ENCODE results near the gene TRIP6. TPM values are rescaled to one million over a fixed set of nuclear protein-coding genes. Genes with fewer than 3 reads are reported as not detected.

Gene TRIP6
- total RNA-seq, 1 experiment from 2014 or later: 23.5 TPM

DNA sequence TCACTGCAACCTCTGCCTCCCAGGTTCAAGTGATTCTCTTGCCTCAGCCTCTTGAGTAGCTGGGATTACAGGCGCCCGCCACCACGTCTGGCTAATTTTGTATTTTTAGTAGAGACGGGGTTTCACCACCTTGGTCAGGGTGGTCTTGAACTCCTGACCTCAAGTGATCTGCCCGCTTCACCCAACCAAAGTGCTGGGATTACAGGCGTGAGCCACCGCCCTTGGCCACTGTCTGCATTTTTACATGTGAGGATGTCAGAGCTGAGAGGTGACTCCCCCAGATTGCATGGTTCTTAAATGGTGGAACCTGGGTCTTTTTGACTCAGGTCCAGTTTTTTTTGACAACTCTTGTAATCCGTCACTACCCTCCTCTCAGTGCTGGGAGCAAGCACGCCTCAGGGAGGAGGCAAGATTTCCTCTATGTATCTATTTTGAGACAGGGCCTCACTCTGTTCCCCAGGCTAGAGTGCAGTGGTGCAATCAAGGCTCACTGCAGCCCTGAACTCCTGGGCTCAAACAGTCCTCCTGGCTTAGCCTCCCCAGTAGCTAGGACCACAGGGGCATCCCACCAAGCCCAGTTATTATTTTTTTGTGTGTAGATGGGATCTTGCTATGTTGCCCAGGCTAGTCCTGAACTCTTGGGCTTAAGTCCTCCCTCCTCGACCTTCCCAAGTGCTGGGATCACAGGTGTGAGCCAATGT, 6.6 kb downstream of the TRIP6 start:
- DNase-seq (ENCODE audit: low spot score): no peak

DNA sequence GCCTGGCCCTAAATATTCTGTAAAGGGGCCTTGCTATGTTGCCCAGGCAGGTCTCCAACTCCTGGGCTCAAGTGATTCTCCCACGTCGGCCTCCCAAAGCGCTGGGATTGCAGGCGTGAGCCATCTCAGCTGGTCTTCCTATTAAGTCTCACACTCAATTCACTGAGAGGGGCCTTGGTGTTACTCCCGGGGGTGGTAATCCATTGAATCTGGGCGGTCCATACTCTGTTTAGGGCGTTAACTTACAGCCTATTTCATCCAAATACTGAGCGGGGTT, 7.1 kb downstream of the TRIP6 start:
- DNase-seq (ENCODE audit: low spot score): no peak

DNA sequence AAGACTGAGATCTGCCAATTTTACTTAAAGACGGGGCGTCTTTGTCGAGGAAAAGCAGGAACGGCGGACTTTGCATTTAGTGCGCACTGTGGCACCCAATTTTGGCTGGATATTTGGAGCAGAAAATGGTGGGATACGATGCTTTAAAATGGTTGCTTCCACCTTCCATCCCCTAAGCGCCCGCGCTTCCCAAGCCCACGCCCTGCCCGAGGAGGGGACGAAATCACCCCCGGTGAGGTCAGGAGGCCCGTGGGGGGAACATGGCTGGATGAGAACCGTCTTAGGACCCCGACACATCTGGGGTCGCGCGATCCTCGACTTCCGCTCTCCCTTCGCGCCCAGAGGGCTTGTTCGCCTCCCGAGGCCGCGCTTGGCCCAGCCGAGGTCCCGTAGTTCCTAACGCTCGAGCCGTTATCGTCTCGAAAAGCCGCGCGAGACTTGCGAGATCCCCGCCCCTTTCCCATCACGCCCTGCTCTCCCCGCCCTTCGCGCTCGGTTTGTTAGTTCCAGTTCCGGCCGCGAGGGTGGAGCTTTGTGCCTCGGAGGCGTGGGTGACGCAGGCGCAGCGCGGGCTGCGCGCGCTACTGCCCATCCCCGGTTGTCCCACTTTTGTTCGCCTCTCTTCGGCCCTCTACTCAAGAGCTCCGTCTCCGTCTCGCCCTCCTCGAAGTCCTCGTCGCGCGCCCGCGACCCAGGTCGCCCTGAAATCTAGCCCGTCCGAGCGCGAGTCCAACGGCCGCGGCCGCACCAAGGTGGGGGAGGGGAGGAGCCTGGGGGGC, 7.6 kb downstream of the TRIP6 start, which contains the start of gene SRRT:
SRRT (plus strand) TSS at position 527 of the 779 bp plus-strand sequence. CDS start 488 bp downstream, outside the sequence.
- DNase-seq (ENCODE audit: low spot score): peak; percentile 99

DNA sequence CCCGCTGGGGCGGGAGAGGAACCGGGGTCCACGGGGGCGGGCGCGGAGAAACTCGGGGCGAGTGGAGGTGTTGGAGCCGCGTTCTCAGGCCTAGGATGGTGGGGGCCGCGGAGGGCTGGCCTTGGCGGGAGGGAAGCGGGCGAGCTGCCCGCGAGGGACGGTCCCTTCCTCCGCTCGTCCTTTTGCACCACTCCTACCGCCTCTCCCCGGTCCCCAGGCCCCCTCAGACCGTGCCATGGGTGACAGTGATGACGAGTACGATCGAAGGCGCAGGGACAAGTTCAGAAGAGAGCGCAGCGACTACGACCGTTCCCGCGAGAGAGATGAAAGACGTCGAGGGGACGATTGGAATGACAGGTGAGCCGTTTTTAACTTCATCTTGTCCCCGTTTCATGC, 8.2 kb downstream of the TRIP6 start:
- DNase-seq (ENCODE audit: low spot score): peak; percentile 55

DNA sequence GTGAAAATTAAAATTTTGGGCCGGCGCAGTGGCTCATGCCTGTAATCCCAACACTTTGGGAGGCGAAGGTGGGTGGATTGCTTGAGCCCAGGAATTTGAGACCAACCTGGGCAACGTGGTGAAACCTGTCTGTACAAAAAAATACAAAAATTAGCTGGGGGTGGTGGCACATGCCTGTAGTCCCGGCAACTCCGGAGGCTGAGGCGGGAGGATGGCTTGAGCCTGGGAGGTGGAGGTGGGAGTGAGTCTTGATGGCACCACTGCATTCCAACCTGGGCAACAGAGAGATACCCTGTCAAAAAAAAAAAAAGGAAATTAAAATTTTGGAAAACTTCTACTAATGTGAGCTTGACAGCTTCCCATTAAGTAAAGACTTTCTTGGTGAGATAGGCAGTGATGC, 10.8 kb downstream of the TRIP6 start:
- DNase-seq (ENCODE audit: low spot score): no peak

DNA sequence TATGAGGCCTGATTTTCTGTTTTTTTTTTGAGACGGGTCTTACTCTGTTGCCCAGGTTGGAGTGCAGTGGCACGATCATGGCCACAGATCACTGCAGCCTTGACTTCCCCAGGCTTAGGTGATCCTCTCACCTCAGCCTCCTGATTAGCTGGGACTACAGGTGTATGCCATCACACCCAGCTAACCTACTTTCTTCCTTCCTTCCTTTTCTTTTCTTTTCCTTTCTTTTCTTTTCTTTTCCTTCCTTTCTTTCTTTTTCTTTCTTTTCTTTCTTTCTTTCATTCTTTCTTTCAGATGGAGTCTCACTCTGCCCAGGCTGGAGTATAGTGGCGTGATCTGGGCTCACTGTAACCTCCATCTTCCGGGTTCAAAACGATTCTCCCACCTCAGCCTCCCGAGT, 11.5 kb downstream of the TRIP6 start:
- DNase-seq (ENCODE audit: low spot score): no peak

DNA sequence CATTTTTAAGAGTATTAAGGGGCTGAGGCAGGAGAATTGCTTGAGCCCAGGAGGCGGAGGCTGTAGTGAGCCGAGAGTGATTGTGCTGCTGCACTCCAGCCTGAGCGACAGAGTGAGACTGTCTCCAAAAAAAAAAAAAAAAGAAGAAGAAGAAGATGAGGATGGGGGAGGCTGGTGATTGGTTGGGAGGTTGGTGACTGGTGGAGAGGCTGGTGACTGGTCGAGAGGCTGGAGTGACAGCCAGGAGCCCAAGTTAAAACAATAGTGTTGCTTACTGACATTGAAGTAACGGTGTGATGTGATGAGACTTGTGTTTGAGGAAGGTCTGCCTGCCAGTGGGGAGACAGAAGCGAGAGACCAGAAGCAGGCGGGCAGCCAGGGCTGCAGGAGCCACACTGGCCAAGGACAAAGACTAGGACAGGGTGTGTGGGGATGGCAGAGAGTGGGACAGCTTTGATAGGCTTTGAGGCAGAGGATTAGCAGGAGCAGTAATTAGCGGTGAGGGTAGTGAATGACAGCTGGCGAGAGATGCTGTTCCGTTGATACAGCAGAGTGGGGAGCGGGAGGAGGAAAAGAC, 12.6 kb downstream of the TRIP6 start:
- DNase-seq (ENCODE audit: low spot score): no peak

DNA sequence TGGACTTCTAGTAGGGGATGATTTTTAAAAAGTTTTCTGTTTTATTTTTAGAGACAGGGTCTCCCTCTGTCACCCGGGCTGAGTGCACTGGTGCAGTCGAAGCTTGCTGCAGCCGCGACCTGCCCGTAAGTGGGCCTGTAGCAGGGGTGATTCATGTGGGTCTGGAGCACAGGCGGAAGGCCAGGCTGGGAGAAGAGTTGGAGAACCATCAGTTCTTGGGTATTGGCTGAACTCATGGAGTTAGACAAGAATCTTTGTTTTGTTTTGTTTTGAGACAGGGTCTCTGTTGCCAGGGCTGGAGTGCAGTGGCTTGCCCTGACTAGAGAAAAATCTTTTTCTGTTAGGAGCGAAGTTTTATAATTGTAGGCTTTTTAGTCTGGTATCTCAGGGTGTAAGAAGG, 13.5 kb downstream of the TRIP6 start:
- DNase-seq (ENCODE audit: low spot score): no peak

DNA sequence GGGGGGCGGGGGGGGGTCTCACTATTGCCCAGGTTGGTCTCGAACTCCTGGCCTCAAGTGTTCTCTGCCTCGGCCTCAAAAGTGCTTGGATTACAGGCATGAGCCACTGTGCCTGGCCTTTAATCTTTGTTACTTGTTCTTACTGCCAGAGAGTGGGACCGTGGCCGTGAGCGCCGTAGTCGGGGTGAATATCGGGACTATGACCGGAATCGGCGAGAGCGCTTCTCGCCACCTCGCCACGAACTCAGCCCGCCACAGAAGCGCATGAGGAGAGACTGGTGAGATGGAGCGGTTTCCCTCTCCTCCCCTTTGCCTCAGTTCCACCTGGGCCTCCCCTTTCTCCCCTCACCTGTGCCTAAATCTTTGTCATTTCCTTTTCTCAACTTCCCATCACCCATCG, 13.9 kb downstream of the TRIP6 start:
- DNase-seq (ENCODE audit: low spot score): no peak

DNA sequence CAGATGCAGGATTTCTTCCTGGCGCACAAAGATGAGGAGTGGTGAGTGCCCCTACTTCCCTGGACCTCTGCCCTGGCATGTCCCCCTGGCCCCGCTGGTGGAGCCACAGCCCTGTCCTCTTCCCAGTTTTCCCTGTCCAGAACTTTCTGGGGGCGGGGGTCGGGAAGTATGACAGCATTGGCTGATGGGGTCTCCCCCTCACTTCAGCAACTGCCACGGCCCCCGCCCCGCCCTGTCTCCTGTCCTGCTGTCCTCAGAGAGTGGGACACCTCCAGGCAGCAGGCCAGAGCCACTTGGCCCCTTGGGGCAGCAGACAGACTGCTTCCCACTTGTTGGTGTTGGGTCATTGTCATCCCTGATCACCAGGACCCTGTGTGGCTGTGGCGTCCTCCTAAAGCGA, 15.0 kb downstream of the TRIP6 start:
- DNase-seq (ENCODE audit: low spot score): no peak

DNA sequence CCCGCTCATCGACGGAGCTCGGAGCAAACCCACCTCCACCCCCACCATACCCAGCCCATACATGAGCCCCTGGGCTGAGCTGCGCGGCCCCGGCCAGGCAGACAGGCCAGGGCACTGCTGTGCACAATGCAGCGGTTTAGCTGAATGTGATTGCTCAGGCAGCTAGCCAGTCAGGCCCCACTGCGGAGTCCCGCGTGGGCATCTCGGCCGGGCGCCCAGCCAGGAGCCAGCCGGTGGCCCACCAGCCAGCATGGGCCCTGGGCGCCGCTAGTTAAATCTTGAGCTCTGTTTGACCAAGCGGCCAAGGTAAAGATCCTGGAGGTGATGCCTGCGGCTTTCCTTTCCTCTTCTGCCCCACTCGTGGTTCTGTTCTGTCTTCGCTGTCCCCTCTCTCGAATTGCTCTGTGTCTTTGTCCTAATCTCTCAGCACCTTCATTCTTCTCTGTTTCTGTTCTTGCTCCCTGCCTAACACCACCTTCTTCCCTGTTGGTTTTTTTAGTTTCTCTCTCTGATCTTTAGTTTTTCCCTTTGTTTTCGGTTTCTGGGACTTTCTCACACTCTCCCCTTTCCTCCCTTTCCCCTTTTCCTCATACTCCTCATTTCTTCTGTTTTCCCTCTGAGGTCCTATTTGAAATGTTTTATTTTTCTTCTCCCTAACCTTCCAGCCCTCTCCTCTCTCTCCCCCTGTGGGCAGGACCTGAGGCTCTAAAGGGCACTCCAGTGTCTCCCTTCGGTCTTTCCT, 15.8 kb downstream of the TRIP6 start:
- no peak for DNase-seq (ENCODE audit: low spot score)

DNA sequence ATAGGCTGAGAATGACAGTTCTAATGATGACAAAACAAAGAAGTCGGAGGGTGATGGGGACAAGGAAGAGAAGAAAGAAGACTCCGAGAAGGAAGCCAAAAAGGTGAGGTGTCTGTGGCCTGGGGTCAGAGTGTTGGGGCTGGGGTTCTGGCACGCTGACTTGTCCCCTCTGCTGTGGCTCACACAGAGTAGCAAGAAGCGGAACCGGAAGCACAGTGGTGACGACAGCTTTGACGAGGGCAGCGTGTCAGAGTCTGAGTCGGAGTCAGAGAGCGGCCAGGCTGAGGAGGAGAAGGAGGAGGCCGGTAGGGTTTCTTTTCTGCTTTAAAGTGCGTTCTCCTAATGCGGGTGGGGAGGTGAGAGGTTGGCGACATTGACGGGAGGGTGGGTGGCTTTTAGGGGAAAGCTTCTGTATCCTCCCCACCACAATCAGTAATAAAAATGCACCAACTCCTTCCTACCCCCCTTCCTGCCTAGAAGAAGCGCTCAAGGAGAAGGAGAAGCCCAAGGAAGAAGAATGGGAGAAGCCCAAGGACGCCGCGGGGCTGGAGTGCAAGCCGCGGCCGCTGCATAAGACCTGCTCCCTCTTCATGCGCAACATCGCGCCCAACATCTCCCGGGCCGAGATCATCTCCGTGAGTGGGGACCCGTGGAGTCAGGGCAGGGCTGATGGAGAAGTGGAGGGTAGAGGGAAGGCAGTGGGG, 17.7 kb downstream of the TRIP6 start:
- DNase-seq (ENCODE audit: low spot score): no peak

DNA sequence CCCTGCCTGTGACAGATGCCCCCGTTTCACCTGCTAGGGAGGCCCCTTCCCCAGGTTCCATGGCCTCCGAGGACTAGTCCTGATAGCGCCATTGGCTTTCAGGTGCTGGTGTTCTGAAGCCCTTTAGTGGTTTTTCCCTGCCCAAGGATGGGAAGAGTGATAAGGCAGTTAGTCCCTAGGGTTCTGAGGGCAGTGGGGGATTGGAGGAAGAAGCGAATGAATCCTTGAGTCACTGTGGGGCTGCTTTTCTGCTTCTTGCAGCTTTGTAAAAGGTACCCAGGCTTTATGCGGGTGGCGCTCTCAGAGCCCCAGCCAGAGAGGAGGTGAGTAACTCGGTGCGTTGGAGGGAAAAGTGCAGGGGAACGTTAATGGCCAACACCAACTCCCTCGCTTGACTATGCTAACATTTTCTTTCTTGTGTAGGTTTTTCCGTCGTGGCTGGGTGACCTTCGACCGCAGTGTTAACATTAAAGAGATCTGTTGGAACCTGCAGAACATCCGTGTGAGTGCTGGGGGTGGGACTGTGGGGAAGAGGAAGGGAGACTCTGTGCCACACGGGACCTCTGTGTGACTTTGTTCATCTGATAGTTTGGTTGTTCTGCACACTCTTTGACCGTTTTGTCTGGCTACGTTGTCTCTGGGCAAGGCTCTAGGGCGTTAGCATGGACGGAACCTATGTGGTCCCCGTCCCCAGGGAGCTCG, 18.4 kb downstream of the TRIP6 start:
- no peak for DNase-seq (ENCODE audit: low spot score)

DNA sequence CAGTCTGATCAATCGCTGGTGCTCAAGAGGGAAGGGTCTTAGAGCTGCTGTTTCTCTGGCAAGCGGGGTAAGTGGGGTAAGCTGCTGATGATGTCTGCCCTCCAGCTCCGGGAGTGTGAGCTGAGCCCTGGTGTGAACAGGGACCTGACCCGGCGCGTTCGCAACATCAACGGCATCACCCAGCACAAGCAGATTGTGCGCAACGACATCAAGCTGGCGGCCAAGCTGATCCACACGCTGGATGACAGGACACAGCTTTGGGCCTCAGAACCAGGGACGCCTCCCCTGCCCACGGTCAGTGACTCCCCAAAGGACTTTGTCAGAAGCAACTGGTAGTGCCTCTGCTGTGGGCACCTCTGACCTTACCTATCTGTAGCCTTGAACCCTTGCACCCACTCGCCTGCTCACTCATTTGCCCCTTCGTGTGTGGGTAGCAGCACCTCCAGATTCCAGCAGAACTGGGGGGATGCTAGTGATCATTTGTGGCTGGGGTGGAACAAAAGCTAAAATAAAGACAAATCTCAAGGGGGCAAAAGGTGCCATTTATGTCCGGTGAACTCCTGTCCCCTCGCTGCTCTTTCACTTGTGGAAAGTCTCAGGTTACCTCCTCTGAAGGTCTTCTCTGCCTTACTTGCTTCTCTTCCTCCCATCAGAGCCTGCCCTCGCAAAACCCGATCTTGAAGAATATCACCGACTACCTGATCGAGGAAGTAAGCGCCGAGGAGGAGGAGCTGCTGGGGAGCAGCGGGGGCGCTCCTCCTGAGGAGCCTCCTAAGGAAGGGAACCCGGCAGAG, 19.2 kb downstream of the TRIP6 start:
- no peak for DNase-seq (ENCODE audit: low spot score)

DNA sequence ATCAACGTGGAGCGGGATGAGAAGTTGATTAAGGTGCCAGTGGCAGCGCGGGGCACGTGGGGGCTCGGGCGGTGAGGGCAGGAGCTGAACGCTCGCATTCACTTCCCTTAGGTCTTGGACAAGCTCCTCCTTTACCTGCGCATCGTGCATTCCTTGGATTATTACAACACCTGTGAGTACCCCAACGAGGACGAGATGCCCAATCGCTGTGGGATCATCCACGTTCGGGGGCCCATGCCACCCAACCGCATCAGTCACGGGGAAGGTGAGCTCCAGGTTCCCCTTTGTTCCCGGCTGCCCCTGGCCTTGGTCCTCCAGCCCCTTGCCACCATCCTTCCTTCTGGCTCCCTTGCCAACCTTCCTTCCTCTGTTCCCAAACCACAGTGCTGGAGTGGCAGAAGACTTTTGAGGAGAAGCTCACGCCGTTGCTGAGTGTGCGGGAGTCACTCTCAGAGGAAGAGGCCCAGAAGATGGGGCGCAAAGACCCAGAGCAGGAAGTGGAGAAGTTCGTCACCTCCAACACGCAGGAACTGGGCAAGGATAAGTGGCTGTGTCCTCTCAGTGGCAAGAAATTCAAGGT, 19.8 kb downstream of the TRIP6 start:
- no peak for DNase-seq (ENCODE audit: low spot score)

DNA sequence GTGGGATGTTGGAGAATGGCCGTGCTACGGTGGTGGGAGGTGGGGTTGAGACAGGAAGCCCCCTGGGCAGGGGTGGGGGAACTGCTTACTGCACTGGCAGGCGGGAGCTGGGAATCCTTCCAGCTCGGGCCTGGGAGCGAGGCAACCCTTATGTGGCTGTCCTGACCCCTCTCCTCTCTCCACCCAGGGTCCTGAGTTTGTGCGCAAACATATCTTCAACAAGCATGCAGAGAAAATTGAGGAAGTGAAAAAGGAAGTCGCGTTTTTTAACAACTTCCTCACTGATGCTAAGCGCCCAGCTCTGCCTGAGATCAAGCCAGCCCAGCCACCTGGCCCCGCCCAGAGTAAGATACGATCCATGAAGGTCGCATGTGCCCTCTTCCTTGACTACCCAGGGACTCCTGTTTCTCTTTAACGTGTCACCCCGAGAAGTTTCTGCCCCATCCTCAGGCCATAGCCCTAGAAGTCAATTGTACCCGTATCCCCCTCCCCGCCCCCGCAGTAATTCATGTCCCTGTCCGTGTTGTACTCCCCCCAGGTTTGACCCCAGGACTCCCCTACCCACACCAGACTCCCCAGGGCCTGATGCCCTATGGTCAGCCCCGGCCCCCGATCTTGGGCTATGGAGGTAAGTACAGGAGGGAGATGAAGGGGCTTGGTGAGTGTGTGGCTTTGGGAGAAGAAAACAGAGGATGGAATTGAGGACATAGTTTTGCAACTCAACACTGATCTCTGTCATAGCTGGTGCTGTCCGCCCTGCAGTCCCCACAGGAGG, 20.5 kb downstream of the TRIP6 start:
- DNase-seq (ENCODE audit: low spot score): peak; percentile 45

DNA sequence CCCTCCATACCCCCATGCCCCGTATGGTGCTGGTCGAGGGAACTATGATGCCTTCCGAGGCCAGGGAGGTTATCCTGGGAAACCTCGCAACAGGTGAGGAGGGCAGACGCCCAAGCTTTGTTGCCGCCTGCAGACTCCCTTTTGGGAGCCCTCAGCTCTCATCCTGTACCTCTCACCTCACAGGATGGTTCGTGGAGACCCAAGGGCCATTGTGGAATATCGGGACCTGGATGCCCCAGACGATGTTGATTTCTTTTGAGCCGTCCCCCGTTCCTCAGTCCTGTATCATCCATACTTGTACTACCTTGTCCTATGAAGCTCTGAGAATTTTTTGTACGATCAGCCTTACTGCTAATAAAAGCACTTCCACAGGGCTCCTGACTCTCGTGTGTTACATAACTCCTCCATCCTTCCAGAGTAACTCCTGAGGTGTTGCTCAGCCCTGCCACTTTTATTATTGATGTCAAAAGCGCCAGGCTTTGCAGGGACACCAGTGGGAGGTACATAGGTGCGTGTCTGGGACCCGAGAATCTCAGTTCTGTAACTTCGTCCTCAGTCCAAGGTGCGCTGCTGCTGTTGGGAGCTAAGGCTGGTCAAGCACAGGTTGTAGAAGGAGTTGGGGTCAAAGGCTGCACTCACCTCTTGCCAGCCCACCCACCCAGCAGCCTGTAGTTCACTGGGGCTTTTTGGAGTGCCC, 21.3 kb downstream of the TRIP6 start:
- peak; percentile 36 for DNase-seq (ENCODE audit: low spot score)

DNA sequence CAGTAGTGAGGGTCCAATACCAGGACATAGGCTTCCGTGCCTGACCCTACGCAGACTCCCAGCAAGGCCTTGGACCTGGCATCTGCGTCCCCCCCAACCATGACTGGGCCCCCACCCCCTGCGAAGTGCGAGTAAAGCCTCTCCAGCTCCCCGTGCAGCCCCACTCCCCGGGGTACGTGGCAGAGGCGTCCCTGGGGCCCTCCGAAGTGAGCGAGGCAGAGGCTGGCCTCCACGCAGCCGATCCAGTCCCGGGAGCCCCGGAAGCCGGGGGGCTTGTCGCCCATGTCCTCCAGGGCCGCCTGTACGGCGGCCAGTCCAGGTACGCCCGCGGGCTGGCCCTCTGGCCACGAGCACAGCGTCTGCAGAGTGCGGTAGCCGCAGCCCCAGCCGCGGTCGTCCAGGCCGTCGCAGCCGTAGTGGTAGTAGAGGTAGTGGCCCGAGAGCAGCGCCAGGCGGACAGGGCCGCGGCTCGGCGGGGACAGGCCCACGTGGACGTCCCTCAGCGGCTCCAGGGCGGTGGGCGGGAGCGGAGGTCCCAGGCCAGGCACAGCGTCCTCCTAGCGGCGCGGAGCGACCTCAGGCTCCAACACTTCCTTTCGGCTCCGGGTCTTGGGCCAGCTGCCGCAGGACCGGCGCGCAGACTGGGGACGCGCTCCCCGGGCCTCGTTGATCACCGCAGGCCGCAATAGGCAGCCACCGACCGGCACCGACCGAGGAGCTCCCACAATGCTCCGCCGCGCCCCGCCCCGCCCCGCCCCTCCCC, 22.0 kb downstream of the TRIP6 start, which contains the start of gene UFSP1:
UFSP1 (minus strand) TSS at position 728 of the 763 bp plus-strand sequence; CDS start at position 284, 444 bp downstream.
- peak; percentile 28 for DNase-seq (ENCODE audit: low spot score)

Measured in HT-29 (cell line).